ENCODE results near the gene RALGAPA1. TPM values are rescaled to one million over a fixed set of nuclear protein-coding genes. Genes with fewer than 3 reads are reported as not detected.
"Not testable (repeated sequence)": the region's sequence is repeated elsewhere in the genome, so short reads cannot be mapped to it uniquely, and the experiment has no call there.

The RALGAPA1 gene
- 10 to 100 TPM in 5 of 6 donors, 1 to 10 TPM in 1; 9.7 to 29.8 (median 20.7) TPM for polyA plus RNA-seq (ENCODE audit: low read depth in 6 of 6)

DNA sequence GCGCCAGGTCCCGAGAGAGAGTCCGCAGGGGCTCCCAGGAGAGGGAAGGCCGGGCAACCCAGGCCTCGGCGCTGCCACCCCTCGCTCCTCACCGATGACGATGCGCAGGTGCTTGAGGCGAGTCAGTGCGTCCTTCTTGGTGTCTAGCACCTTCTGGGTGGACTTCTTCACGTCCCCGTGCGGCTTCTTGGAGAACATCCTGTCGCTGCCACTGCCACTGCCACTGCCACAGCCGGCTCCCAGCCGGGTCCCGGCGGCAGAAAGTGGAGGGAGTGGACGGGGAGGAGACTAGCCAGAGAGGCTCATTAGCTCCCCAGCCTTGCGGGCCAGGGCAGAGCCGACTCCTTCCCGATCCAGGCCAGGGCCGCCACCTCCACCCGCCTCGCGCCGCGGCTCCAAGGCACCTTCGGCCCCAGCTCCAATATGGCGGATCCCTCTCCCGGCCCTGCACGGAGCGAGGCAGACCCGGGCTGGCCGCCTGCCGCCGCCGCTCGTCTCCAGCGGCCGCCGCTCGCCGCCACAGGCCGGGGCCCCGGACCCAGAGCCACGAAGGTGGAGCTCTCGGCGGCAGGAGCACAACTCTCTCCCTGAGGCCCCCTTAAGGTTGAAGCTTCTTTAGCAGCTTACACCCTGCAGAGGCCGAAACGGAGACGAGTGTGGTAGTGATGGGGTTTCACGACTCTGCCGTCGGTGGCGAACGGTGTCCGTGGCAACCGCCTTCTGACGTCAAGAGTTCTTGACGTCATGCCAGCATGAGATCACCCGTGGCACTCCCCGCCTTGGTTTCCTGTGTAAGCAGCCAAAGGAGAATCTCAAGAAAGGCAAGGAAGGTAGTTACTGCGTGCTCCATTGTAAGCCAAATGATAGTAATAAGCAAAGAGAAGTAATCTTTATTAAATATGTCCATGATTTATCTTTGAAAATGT is at the start of gene RALGAPA1:
Gene RALGAPA1, minus strand, starts transcription at position 658 of the 926 bp plus-strand sequence. Its CDS starts 460 bp downstream, at position 198.
- peaks cover 22 to 33% (median 29%) of the 10 kb centered on the region in 3 donors for H3K4me1 Mint-ChIP-seq
- H3K9me3 Mint-ChIP-seq, result not testable (repeated sequence)

DNA sequence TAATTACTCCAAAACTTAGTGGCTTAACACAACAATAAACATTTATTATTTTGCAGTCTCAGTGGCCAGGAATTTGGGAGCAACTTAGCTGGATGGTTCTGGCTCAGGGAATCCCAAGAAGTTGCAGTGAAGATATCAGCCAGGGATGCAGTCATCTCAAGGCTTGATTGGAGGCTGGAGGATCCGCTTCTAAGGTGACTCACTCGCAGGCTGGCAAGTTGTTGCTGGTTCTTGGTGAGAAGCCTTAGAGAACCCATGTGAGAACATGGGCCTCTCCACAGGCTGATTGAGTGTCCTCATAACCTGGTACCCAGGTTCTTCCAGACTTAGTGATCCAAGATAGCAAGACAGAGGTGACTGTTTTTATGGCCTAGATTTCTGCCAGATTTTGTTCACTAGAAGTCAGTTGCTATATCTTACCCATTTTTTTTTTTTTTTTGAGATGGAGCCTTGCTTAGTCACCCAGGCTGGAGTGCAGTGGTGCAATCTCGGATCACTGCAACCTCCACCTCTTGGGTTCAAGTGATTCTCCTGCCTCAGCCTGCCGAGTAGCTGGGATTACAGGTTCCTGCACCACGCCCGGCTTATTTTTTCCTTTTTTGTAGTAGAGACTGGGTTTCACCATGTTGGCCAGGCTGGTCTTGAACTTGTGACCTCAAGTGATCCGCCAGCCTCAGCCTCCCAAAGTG is 49.6 kb upstream of the RALGAPA1 start:
- no peak for ATAC-seq (ENCODE audit: low read depth in 2 of 2)
- H3K27ac Mint-ChIP-seq, result no peak overlapping the region
- peaks cover 18 to 23% of the 10 kb centered on the region in 2 donors for H3K36me3 Mint-ChIP-seq

More for the DNA sequence above, at the start of gene RALGAPA1:
- not testable (repeated sequence) for H3K27me3 Mint-ChIP-seq, H3K36me3 Mint-ChIP-seq
- Mint-ChIP-seq H3K4me3 (peak within 1 kb of the TSS; percentile 83 to 99 (median 96)), H3K27ac (peak within 1 kb of the TSS; percentile 95 to 99 (median 98))
- DNase-seq (peak; percentile 95), ATAC-seq (ENCODE audit: low read depth in 2 of 2) (peak; percentile 93 to 94)

DNA sequence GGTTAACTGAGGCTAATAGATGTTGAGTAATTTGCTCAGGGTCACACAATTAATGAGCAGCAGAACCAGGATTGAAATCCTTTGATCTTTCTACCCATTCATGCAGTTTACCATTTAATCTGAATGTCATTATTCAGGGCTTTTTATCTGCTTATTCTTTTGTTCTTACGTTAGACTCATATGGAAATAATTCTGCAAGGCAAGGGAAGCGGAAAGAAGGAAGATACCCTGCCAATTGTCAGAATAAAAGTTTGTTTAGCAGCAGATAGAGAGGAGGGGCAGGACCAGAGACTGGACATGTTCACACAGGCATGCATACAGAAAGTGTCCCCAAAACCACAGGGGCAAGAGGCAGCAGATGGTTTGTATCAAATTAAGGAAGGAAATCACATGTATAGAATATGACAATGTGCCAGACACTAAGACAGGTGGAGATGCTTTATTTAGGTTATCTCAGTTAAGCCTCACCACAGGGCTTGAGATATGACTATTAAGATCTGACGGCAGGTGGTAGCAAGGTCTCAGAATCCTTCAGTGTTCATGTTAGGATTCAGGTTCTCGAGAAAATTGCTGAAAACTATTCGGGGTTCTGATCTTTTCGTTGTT is 46.9 kb upstream of the RALGAPA1 start:
- Mint-ChIP-seq H3K36me3 (peaks cover 19 to 20% of the 10 kb centered on the region in 2 donors), H3K4me1 (peaks cover 8 to 20% (median 19%) of the 10 kb centered on the region in 3 donors), H3K9me3 (peaks cover 0 to 6% (median 0%) of the 10 kb centered on the region in 7 donors), H3K27me3 (no peaks in the 10 kb centered on the region), H3K4me3 (peak overlapping the region in 1 of 8 donors; percentile 21), H3K27ac (peak overlapping the region; percentile 18 to 88 (median 65))
- peak; percentile 92 to 94 for ATAC-seq (ENCODE audit: low read depth in 2 of 2)
- DNase-seq, result peak; percentile 32

More for the DNA sequence above, 49.6 kb upstream of the RALGAPA1 start:
- H3K4me1 Mint-ChIP-seq, result peaks cover 8 to 20% (median 19%) of the 10 kb centered on the region in 3 donors
- no peaks in the 10 kb centered on the region for H3K27me3 Mint-ChIP-seq
- no peak for DNase-seq
- H3K4me3 Mint-ChIP-seq, result no peak overlapping the region
- H3K9me3 Mint-ChIP-seq, result no peaks in the 10 kb centered on the region

DNA sequence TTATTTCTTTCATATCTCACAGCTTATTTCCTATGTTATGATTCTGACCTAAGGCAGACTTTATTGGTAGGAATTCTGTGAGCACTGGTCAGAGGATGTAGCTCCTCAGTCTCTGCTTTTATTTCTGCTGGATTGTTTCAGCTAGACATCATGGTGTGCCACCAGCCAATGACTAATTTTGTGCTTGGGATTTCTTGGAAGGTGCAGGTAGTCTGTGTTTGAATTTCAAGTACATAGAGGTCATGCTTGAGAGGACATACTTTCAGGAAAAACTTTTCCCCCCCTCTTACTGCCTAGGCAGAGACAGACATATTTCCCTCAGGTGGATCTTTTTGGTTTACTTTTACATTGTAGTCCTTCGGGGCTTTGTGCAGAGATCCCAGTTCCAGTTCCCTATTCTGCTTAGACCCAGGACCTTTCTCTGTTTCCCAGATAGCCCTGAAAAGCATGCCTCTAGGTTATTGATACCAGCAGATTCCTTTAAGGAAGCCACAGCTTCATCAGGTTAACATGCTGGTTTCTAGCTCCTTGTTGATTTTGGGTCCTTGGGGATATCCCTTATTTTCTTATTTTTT is 45.7 kb upstream of the RALGAPA1 start:
- peaks cover 22 to 26% of the 10 kb centered on the region in 2 donors for H3K36me3 Mint-ChIP-seq
- no peak for DNase-seq
- H3K4me1 Mint-ChIP-seq, result peaks cover 8 to 20% (median 19%) of the 10 kb centered on the region in 3 donors
- no peak overlapping the region for H3K4me3 Mint-ChIP-seq
- peak overlapping the region in 5 of 6 donors; percentile 4 to 71 (median 44) for H3K27ac Mint-ChIP-seq
- H3K27me3 Mint-ChIP-seq, result no peaks in the 10 kb centered on the region
- no peak for ATAC-seq (ENCODE audit: low read depth in 2 of 2)
- H3K9me3 Mint-ChIP-seq, result peaks cover 0 to 6% (median 0%) of the 10 kb centered on the region in 7 donors

DNA sequence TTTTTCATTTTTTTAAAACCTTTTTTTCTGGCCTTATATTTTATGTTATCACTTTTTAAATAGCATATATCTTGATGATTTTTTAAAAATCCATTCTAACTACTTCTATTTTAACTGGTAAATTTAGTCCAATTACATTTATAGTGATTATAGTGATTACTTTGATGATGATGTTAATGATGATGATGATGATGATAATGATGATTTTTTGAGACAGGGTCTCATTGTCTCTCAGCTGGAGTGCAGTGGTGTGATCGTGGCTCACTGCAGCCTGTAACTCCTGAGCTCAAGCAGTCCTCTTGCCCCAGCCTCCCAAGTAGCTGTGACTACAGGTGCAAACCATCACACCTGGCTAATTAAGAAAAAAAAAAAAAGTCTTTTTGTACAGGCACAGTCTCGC is 44.1 kb upstream of the RALGAPA1 start:
- H3K4me1 Mint-ChIP-seq, result peaks cover 8 to 20% (median 19%) of the 10 kb centered on the region in 3 donors
- peaks cover 18 to 19% of the 10 kb centered on the region in 2 donors for H3K36me3 Mint-ChIP-seq
- no peak overlapping the region for H3K4me3 Mint-ChIP-seq
- peak overlapping the region in 1 of 6 donors; percentile 36 for H3K27ac Mint-ChIP-seq
- H3K9me3 Mint-ChIP-seq, result peaks cover 0 to 6% (median 0%) of the 10 kb centered on the region in 7 donors
- DNase-seq, result no peak
- ATAC-seq (ENCODE audit: low read depth in 2 of 2), result no peak
- H3K27me3 Mint-ChIP-seq, result no peaks in the 10 kb centered on the region

DNA sequence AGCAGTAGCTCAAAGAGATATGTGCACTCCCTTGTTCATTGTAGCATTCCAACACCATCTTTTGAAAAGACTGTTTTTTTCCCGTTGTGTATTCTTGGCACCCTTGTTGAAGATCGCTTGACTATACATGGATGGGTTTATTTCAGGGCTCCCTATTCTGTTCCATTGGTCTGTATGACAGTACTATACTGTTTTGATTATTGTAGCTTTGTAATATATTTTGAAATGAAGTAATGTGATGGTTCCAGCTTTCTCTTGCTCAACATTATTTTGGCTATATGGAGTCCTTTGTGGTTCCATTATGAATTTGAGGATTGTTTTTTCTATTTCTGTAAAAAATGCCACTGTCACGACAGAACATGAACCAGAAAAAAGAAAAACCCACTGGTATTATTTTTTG is 42.7 kb upstream of the RALGAPA1 start:
- H3K4me3 Mint-ChIP-seq, result no peak overlapping the region
- H3K36me3 Mint-ChIP-seq, result peaks cover 17 to 20% of the 10 kb centered on the region in 2 donors
- no peaks in the 10 kb centered on the region for H3K27me3 Mint-ChIP-seq

GRCh38 chr14:35849122-35849521 is 40.0 kb upstream of the RALGAPA1 start:
- peaks cover 0 to 1% (median 0%) of the 10 kb centered on the region in 3 donors for H3K4me1 Mint-ChIP-seq
- ATAC-seq (ENCODE audit: low read depth in 2 of 2), result no peak
- peaks cover 24 to 26% of the 10 kb centered on the region in 2 donors for H3K36me3 Mint-ChIP-seq
- peaks cover 0 to 6% (median 0%) of the 10 kb centered on the region in 7 donors for H3K9me3 Mint-ChIP-seq
- H3K27me3 Mint-ChIP-seq, result no peaks in the 10 kb centered on the region
- H3K4me3 Mint-ChIP-seq, result no peak overlapping the region
- H3K27ac Mint-ChIP-seq, result no peak overlapping the region
- DNase-seq, result no peak

More for the DNA sequence above, 42.7 kb upstream of the RALGAPA1 start:
- ATAC-seq (ENCODE audit: low read depth in 2 of 2), result no peak
- H3K4me1 Mint-ChIP-seq, result peaks cover 8 to 20% (median 19%) of the 10 kb centered on the region in 3 donors
- H3K27ac Mint-ChIP-seq, result no peak overlapping the region
- H3K9me3 Mint-ChIP-seq, result peaks cover 0 to 6% (median 0%) of the 10 kb centered on the region in 7 donors
- no peak for DNase-seq

- Mint-ChIP-seq H3K4me3 (no peak overlapping the region), H3K36me3 (peaks cover 28 to 31% of the 10 kb centered on the region in 2 donors), H3K27me3 (no peaks in the 10 kb centered on the region), H3K4me1 (no peaks in the 10 kb centered on the region), H3K27ac (no peak overlapping the region), H3K9me3 (peaks cover 3 to 14% (median 6%) of the 10 kb centered on the region in 7 donors)
- no peak for DNase-seq
- no peak for ATAC-seq (ENCODE audit: low read depth in 2 of 2)
Measured at GRCh38 chr14:35847636-35848035, 38.5 kb upstream of the RALGAPA1 start.

DNA sequence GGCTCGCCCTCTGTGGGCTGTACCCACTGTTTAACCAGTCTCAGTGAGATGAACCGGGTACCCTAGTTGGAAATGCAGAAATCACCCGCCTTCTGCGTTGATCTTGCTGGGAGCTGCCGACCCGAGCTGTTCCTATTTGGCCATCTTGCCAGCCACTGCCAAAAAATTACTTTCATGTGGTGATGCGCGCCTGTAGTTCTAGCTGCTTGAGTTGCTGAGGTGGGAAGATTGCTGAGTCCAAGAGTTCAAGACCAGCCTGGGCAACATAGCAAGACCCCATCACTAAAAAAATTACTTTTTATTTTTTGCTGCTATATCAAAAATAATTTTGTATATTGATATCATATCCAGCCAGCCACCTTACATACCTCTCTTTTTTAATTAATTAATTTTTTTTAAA is 35.4 kb upstream of the RALGAPA1 start:
- ATAC-seq (ENCODE audit: low read depth in 2 of 2) (no peak), DNase-seq (no peak)
- Mint-ChIP-seq H3K4me1 (no peaks in the 10 kb centered on the region), H3K27me3 (no peaks in the 10 kb centered on the region), H3K27ac (no peak overlapping the region), H3K36me3 (peaks cover 29 to 44% of the 10 kb centered on the region in 2 donors), H3K4me3 (no peak overlapping the region), H3K9me3 (peaks cover 14 to 36% (median 30%) of the 10 kb centered on the region in 7 donors)

- DNase-seq, result not testable (repeated sequence)
Measured at GRCh38 chr14:35842245-35842644, 33.1 kb upstream of the RALGAPA1 start.

DNA sequence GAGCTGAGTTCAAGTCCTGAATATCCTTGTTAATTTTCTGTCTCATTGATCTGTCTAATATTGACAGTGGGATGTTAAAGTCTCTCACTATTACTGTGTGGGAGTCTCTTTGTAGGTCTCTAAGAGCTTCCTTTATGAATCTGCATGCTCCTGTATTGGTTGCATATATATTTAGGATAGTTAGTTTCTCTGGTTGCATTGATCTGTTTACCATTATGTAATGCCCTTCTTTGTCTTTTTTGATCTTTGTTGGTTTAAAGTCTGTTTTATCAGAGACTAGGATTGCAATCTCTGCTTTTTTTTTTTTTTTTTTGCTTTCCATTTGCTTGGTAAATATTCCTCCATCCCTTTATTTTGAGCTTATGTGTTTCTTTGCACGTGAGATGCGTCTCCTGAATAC is 32.6 kb upstream of the RALGAPA1 start:
- not testable (repeated sequence) for H3K27ac Mint-ChIP-seq; DNase-seq; H3K27me3 Mint-ChIP-seq; H3K4me1 Mint-ChIP-seq; ATAC-seq (ENCODE audit: low read depth in 2 of 2)
- peak overlapping the region in 1 of 8 donors; percentile 15 for H3K4me3 Mint-ChIP-seq
- peaks cover 37 to 52% of the 10 kb centered on the region in 2 donors for H3K36me3 Mint-ChIP-seq
- peaks cover 14 to 42% (median 30%) of the 10 kb centered on the region in 7 donors for H3K9me3 Mint-ChIP-seq

More at GRCh38 chr14:35842245-35842644, 33.1 kb upstream of the RALGAPA1 start:
- H3K4me3 Mint-ChIP-seq; H3K27ac Mint-ChIP-seq; ATAC-seq (ENCODE audit: low read depth in 2 of 2); H3K4me1 Mint-ChIP-seq; H3K27me3 Mint-ChIP-seq: not testable (repeated sequence)
- peaks cover 37 to 54% of the 10 kb centered on the region in 2 donors for H3K36me3 Mint-ChIP-seq
- H3K9me3 Mint-ChIP-seq, result peaks cover 14 to 42% (median 30%) of the 10 kb centered on the region in 7 donors

- Mint-ChIP-seq H3K36me3 (peaks cover 9 to 19% of the 10 kb centered on the region in 2 donors), H3K4me1 (no peaks in the 10 kb centered on the region), H3K27me3 (no peaks in the 10 kb centered on the region), H3K27ac (no peak overlapping the region), H3K9me3 (peaks cover 0 to 13% (median 6%) of the 10 kb centered on the region in 7 donors), H3K4me3 (no peak overlapping the region)
- DNase-seq (no peak), ATAC-seq (ENCODE audit: low read depth in 2 of 2) (no peak)
Measured at GRCh38 chr14:35835208-35835982, 26.3 kb upstream of the RALGAPA1 start.

Measured in naive B cell (primary cell).